Measurements from ENCODE around the gene GARIN5B. TPM values are rescaled to one million over a fixed set of nuclear protein-coding genes. Genes with fewer than 3 reads are reported as not detected.

GARIN5B gene
- total and polyA plus RNA-seq, 2 experiments from 2014 or later = not detected

DNA sequence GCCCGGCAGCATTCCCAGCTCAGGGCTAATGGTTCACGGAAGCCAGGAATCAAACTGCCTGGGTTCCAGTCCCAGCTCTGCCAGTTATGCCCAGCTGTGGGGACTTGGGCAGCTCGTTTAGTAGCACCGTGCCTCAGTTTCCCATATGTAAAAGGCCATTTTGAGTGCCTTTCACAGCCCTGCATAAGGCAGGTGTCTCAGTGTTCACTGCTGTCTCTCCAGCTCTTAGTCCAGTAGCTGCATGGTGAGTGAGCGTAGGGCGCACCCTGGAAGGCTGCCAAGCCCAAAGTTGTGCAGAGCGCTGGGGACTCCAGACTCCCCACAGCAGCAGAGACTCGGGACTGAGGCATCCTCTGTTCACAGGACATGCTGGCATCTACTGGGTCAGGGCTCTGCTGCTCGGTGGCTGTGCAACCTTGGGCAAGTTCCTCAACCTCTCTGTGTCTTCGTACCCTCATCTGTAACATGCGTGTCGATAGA is 28.2 kb upstream of the GARIN5B start:
- no peaks in the 10 kb centered on the region; the same call in 2 of the 3 replicates for H3K9me3 Mint-ChIP-seq

DNA sequence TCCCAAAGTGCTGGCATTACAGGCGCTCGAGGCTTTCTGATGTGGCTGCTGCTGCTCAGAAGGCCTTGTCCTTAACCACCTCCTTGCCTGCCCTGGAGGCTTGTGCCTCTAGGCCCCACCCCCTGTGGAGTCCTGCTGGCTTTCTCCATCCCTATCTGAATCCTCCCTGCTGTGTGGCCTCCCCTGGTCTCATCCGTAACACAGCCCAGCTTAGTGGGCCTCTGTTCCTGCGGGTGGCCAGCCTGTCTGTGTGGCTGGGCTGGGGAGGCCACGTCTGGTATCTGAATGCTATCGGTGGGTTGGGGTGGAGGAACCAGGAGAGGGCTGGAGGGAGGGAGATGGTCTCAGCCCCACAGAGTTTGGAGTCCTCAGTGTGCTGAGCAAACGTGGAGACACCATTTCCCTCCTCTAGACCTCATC is 27.4 kb upstream of the GARIN5B start:
- no peak overlapping the region for H3K4me3 ChIP-seq
- H3K4me1 ChIP-seq (ENCODE audit: insufficient read depth) = peaks cover 66% of the 10 kb centered on the region
- H3K9me2 ChIP-seq (ENCODE audit: insufficient read depth) = no peaks in the 10 kb centered on the region
- H3K36me3 ChIP-seq (ENCODE audit: insufficient read depth) = peaks cover 11% of the 10 kb centered on the region; the same call in 1 of the 2 replicates
- no peak overlapping the region for H2AFZ ChIP-seq
- H3K27ac ChIP-seq (ENCODE audit: low read depth) = peak overlapping the region; percentile 15; the same call in 1 of the 2 replicates
- Mint-ChIP-seq H3K27ac (peak overlapping the region; percentile 26; the same call in 1 of the 2 replicates), H3K27me3 (ENCODE audit: insufficient read depth, low read depth, poor library complexity) (peaks cover 45% of the 10 kb centered on the region), H3K9me3 (no peaks in the 10 kb centered on the region; the same call in 2 of the 3 replicates), H3K4me1 (peaks cover 69% of the 10 kb centered on the region), H3K36me3 (ENCODE audit: low read depth) (peaks cover 54% of the 10 kb centered on the region), H3K4me3 (no peak overlapping the region; the same call in 2 of the 3 replicates)
- peak; percentile 6 for ATAC-seq
- H3K79me2 ChIP-seq (replicated peaks; ENCODE audit: insufficient read depth) = peaks cover 28% of the 10 kb centered on the region
- H4K20me1 ChIP-seq (replicated peaks; ENCODE audit: insufficient read depth) = peaks cover 40% of the 10 kb centered on the region
- H3K4me2 ChIP-seq = no peak overlapping the region; the same call in 1 of the 2 replicates
- no peaks in the 10 kb centered on the region for H3K27me3 ChIP-seq (ENCODE audit: insufficient read depth)
- H3F3A ChIP-seq (replicated peaks; ENCODE audit: low read depth) = peaks cover 57% of the 10 kb centered on the region
- DNase-seq (ENCODE audit: low spot score) = peak; percentile 57
- no peak; the same call in 1 of the 2 replicates for TF ChIP-seq POLR2AphosphoS5 (IDR thresholded peaks at IDR 0.05; ENCODE audit: low read depth)
- TF ChIP-seq JUNB (IDR thresholded peaks at IDR 0.05; ENCODE audit: unreplicated experiment) = no peak
- no peak for TF ChIP-seq EZH2 (IDR thresholded peaks at IDR 0.05; ENCODE audit: low read depth, unreplicated experiment)
- TF ChIP-seq, protein P1, sequence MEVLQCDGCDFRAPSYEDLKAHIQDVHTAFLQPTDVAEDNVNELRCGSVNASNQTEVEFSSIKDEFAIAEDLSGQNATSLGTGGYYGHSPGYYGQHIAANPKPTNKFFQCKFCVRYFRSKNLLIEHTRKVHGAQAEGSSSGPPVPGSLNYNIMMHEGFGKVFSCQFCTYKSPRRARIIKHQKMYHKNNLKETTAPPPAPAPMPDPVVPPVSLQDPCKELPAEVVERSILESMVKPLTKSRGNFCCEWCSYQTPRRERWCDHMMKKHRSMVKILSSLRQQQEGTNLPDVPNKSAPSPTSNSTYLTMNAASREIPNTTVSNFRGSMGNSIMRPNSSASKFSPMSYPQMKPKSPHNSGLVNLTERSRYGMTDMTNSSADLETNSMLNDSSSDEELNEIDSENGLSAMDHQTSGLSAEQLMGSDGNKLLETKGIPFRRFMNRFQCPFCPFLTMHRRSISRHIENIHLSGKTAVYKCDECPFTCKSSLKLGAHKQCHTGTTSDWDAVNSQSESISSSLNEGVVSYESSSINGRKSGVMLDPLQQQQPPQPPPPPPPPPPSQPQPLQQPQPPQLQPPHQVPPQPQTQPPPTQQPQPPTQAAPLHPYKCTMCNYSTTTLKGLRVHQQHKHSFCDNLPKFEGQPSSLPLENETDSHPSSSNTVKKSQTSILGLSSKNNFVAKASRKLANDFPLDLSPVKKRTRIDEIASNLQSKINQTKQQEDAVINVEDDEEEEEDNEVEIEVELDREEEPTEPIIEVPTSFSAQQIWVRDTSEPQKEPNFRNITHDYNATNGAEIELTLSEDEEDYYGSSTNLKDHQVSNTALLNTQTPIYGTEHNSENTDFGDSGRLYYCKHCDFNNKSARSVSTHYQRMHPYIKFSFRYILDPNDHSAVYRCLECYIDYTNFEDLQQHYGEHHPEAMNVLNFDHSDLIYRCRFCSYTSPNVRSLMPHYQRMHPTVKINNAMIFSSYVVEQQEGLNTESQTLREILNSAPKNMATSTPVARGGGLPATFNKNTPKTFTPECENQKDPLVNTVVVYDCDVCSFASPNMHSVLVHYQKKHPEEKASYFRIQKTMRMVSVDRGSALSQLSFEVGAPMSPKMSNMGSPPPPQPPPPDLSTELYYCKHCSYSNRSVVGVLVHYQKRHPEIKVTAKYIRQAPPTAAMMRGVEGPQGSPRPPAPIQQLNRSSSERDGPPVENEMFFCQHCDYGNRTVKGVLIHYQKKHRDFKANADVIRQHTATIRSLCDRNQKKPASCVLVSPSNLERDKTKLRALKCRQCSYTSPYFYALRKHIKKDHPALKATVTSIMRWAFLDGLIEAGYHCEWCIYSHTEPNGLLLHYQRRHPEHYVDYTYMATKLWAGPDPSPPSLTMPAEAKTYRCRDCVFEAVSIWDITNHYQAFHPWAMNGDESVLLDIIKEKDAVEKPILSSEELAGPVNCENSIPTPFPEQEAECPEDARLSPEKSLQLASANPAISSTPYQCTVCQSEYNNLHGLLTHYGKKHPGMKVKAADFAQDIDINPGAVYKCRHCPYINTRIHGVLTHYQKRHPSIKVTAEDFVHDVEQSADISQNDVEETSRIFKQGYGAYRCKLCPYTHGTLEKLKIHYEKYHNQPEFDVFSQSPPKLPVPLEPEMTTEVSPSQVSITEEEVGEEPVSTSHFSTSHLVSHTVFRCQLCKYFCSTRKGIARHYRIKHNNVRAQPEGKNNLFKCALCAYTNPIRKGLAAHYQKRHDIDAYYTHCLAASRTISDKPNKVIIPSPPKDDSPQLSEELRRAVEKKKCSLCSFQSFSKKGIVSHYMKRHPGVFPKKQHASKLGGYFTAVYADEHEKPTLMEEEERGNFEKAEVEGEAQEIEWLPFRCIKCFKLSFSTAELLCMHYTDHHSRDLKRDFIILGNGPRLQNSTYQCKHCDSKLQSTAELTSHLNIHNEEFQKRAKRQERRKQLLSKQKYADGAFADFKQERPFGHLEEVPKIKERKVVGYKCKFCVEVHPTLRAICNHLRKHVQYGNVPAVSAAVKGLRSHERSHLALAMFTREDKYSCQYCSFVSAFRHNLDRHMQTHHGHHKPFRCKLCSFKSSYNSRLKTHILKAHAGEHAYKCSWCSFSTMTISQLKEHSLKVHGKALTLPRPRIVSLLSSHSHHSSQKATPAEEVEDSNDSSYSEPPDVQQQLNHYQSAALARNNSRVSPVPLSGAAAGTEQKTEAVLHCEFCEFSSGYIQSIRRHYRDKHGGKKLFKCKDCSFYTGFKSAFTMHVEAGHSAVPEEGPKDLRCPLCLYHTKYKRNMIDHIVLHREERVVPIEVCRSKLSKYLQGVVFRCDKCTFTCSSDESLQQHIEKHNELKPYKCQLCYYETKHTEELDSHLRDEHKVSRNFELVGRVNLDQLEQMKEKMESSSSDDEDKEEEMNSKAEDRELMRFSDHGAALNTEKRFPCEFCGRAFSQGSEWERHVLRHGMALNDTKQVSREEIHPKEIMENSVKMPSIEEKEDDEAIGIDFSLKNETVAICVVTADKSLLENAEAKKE (CRISPR knock-in tag; IDR thresholded peaks at IDR 0.05) = no peak
- TF ChIP-seq STAT1 (IDR thresholded peaks at IDR 0.05; ENCODE audit: unreplicated experiment) = no peak
- TF ChIP-seq EZH2phosphoT487 (IDR thresholded peaks at IDR 0.05; ENCODE audit: unreplicated experiment) = no peak
- TF ChIP-seq, protein P2, sequence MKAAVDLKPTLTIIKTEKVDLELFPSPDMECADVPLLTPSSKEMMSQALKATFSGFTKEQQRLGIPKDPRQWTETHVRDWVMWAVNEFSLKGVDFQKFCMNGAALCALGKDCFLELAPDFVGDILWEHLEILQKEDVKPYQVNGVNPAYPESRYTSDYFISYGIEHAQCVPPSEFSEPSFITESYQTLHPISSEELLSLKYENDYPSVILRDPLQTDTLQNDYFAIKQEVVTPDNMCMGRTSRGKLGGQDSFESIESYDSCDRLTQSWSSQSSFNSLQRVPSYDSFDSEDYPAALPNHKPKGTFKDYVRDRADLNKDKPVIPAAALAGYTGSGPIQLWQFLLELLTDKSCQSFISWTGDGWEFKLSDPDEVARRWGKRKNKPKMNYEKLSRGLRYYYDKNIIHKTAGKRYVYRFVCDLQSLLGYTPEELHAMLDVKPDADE (IDR thresholded peaks at IDR 0.05) = no peak

More for the DNA sequence above, 28.2 kb upstream of the GARIN5B start:
- H3K9me2 ChIP-seq (ENCODE audit: insufficient read depth) = no peaks in the 10 kb centered on the region
- peaks cover 11% of the 10 kb centered on the region; the same call in 1 of the 2 replicates for H3K36me3 ChIP-seq (ENCODE audit: insufficient read depth)
- no peak overlapping the region for H2AFZ ChIP-seq
- H3K79me2 ChIP-seq (replicated peaks; ENCODE audit: insufficient read depth) = peaks cover 24% of the 10 kb centered on the region
- H3K4me2 ChIP-seq = no peak overlapping the region
- H3K27me3 ChIP-seq (ENCODE audit: insufficient read depth) = no peaks in the 10 kb centered on the region
- no peak for TF ChIP-seq STAT1 (IDR thresholded peaks at IDR 0.05; ENCODE audit: unreplicated experiment)
- TF ChIP-seq, protein P2 (IDR thresholded peaks at IDR 0.05) = no peak
- H3K27ac ChIP-seq (ENCODE audit: low read depth) = peak overlapping the region; percentile 15; the same call in 1 of the 2 replicates
- H3K4me1 Mint-ChIP-seq = peaks cover 69% of the 10 kb centered on the region
- H3K4me3 Mint-ChIP-seq = no peak overlapping the region; the same call in 2 of the 3 replicates
- no peak for ATAC-seq
- H3K36me3 Mint-ChIP-seq (ENCODE audit: low read depth) = peaks cover 48% of the 10 kb centered on the region
- no peak overlapping the region for H3K4me3 ChIP-seq
- H3K27ac Mint-ChIP-seq = no peak overlapping the region
- DNase-seq (ENCODE audit: low spot score) = no peak
- H3K4me1 ChIP-seq (ENCODE audit: insufficient read depth) = peaks cover 66% of the 10 kb centered on the region
- peaks cover 54% of the 10 kb centered on the region for H3F3A ChIP-seq (replicated peaks; ENCODE audit: low read depth)
- H4K20me1 ChIP-seq (replicated peaks; ENCODE audit: insufficient read depth) = peaks cover 38% of the 10 kb centered on the region
- H3K27me3 Mint-ChIP-seq (ENCODE audit: insufficient read depth, low read depth, poor library complexity) = peaks cover 40% of the 10 kb centered on the region
